ENCODE results near the gene EIF2AK2. TPM values are rescaled to one million over a fixed set of nuclear protein-coding genes. Genes with fewer than 3 reads are reported as not detected.

Gene EIF2AK2
- total RNA-seq, 1 donor from 2014 or later: 49.7 TPM

DNA sequence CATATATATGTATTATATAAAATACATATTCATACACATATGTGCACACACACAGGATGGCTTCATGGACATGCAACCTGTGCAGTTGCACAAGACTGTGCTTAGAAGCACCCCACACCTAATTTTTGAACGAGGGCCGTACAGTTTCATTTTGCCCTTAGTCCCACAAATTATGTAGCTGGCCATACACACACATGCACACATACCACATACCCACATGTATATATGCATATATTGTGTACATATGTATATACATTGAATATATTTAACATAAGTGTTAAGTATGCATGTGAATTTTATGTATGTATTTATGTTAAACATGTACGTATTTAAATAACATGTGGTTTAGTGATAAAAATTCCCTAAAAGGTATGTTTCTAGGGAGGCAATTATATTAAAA is 54.2 kb downstream of the EIF2AK2 start:
- no peak overlapping the region for H3K4me3 Mint-ChIP-seq (ENCODE audit: unreplicated experiment)

DNA sequence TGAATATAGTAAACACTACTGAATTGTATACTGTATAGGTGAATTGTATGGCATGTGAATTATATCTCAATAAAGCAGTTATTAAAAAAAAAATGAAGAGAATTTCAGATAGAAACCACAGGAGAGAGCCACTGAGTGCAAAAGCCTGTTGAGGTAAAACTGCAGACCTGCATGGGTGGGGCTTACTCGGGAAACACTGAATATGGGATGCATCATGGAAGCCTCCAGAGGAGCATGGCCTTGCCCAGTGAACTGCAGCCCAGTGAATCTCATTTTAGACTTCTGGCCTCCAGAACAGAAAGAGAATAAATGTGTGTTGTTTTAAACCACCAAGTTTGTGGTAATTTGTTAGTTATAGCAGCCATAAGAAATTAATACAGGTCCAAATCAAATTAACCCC is 56.7 kb downstream of the EIF2AK2 start:
- Mint-ChIP-seq H3K36me3 (ENCODE audit: unreplicated experiment) (peaks cover 33% of the 10 kb centered on the region), H3K27me3 (ENCODE audit: unreplicated experiment) (no peaks in the 10 kb centered on the region), H3K9me3 (ENCODE audit: unreplicated experiment) (no peaks in the 10 kb centered on the region), H3K4me1 (ENCODE audit: unreplicated experiment) (peaks cover 9% of the 10 kb centered on the region), H3K27ac (ENCODE audit: unreplicated experiment) (no peak overlapping the region), H3K4me3 (ENCODE audit: unreplicated experiment) (no peak overlapping the region)
- DNase-seq (ENCODE audit: extremely low spot score, unreplicated experiment): no peak
- TF ChIP-seq, protein P1, sequence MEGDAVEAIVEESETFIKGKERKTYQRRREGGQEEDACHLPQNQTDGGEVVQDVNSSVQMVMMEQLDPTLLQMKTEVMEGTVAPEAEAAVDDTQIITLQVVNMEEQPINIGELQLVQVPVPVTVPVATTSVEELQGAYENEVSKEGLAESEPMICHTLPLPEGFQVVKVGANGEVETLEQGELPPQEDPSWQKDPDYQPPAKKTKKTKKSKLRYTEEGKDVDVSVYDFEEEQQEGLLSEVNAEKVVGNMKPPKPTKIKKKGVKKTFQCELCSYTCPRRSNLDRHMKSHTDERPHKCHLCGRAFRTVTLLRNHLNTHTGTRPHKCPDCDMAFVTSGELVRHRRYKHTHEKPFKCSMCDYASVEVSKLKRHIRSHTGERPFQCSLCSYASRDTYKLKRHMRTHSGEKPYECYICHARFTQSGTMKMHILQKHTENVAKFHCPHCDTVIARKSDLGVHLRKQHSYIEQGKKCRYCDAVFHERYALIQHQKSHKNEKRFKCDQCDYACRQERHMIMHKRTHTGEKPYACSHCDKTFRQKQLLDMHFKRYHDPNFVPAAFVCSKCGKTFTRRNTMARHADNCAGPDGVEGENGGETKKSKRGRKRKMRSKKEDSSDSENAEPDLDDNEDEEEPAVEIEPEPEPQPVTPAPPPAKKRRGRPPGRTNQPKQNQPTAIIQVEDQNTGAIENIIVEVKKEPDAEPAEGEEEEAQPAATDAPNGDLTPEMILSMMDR (IDR thresholded peaks at IDR 0.05): no peak

More for the DNA sequence above, 54.2 kb downstream of the EIF2AK2 start:
- no peaks in the 10 kb centered on the region for H3K27me3 Mint-ChIP-seq (ENCODE audit: unreplicated experiment)
- no peaks in the 10 kb centered on the region for H3K9me3 Mint-ChIP-seq (ENCODE audit: unreplicated experiment)
- H3K36me3 Mint-ChIP-seq (ENCODE audit: unreplicated experiment): peaks cover 48% of the 10 kb centered on the region
- peaks cover 9% of the 10 kb centered on the region for H3K4me1 Mint-ChIP-seq (ENCODE audit: unreplicated experiment)
- DNase-seq (ENCODE audit: extremely low spot score, unreplicated experiment): no peak
- TF ChIP-seq, protein P1 (IDR thresholded peaks at IDR 0.05): no peak
- H3K27ac Mint-ChIP-seq (ENCODE audit: unreplicated experiment): no peak overlapping the region

DNA sequence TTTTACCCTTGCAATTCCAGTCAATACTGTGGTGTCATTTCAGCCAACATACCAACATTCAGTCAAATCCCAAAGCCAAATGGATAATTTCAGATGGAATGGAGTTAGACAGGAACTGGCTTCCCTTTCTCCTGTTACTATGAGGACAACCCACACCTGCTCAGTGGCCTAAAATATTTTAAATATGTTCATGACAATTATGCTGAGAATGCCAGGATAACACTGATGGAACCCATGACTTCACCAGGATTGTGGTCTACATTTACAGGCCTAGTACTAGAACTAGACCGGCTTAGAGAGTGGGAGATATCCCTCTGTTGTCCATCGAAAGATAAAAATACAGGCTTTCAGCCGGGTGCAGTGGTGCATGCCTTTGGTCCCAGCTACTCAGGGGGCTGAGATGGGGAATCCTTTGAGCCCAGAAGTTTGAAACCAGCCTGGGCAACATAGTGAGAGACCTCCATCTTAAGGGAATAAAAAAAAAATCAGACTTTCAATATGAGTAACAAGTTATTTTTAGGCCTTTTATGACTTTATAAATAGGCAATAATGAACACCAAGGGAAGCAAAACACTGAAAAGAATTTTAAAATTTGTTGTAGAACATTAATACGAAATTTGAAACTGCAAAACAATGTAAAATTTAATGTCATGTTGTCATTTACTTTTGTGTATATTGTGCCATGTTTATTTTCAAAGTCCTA is 58.2 kb downstream of the EIF2AK2 start:
- Mint-ChIP-seq H3K27me3 (ENCODE audit: unreplicated experiment) (no peaks in the 10 kb centered on the region), H3K9me3 (ENCODE audit: unreplicated experiment) (no peaks in the 10 kb centered on the region), H3K27ac (ENCODE audit: unreplicated experiment) (no peak overlapping the region), H3K36me3 (ENCODE audit: unreplicated experiment) (peaks cover 33% of the 10 kb centered on the region), H3K4me3 (ENCODE audit: unreplicated experiment) (no peak overlapping the region), H3K4me1 (ENCODE audit: unreplicated experiment) (peaks cover 2% of the 10 kb centered on the region)
- TF ChIP-seq, protein P1 (IDR thresholded peaks at IDR 0.05): no peak
- DNase-seq (ENCODE audit: extremely low spot score, unreplicated experiment): no peak

DNA sequence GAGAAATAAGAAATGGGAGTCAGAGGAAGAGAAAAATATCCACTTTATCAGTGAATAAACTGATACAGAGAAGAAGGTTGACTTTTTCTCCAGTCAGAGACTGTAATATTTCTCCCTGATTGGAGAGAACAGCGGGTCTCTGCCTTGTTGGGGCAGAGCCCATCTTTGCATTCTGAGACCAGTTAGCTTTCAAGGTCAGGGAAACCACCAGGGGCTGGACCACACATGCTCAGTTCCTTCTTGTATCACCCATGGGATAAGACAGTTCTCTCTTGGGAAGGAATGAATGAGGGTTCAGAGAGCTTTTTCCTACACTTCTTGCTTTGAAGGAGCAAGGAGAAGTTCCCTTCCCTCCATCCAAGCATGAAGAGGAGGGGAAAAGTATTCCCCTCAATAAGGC is 60.2 kb downstream of the EIF2AK2 start:
- TF ChIP-seq, protein P1 (IDR thresholded peaks at IDR 0.05): no peak
- H3K36me3 Mint-ChIP-seq (ENCODE audit: unreplicated experiment): peaks cover 35% of the 10 kb centered on the region
- H3K4me3 Mint-ChIP-seq (ENCODE audit: unreplicated experiment): no peak overlapping the region
- H3K9me3 Mint-ChIP-seq (ENCODE audit: unreplicated experiment): no peaks in the 10 kb centered on the region
- DNase-seq (ENCODE audit: extremely low spot score, unreplicated experiment): no peak
- H3K27ac Mint-ChIP-seq (ENCODE audit: unreplicated experiment): no peak overlapping the region
- no peaks in the 10 kb centered on the region for H3K27me3 Mint-ChIP-seq (ENCODE audit: unreplicated experiment)
- H3K4me1 Mint-ChIP-seq (ENCODE audit: unreplicated experiment): no peaks in the 10 kb centered on the region

DNA sequence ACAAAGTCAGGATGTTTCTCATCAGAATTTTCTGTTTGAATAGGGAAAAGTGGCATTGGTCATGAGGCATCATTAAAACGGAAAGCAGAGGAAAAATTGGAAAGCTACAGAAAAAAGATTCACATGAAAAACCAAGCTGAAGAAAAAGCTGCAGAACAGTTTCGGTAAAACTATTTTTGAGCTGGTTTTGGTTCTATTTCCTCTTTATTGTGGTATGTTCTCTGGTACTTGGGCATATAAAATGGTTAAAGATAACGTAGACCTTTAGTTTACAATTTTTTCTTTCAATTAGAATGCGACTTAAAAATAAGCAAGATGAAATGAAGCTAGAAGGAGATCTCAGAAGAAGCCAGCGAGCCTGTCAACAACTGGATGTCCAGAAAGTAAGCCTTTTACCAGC is 64.9 kb downstream of the EIF2AK2 start:
- Mint-ChIP-seq H3K27me3 (ENCODE audit: unreplicated experiment) (no peaks in the 10 kb centered on the region), H3K4me3 (ENCODE audit: unreplicated experiment) (no peak overlapping the region), H3K27ac (ENCODE audit: unreplicated experiment) (no peak overlapping the region), H3K9me3 (ENCODE audit: unreplicated experiment) (no peaks in the 10 kb centered on the region), H3K4me1 (ENCODE audit: unreplicated experiment) (no peaks in the 10 kb centered on the region), H3K36me3 (ENCODE audit: unreplicated experiment) (peaks cover 27% of the 10 kb centered on the region)
- TF ChIP-seq, protein P1 (IDR thresholded peaks at IDR 0.05): no peak
- no peak for DNase-seq (ENCODE audit: extremely low spot score, unreplicated experiment)

Measured in osteocyte (in vitro differentiated cells).